Activated naive CD4-positive, alpha-beta T cell (primary cell): Measurements from ENCODE around the gene EPB41L2.
A peak's percentile ranks its signal among the peaks of the same experiment; 100 is the strongest.

Experiments used
- DNase-seq, 4 experiments: peaks; one replicate each; lab custom pipeline; 2025; lab: John Stamatoyannopoulos, UW

EPB41L2 gene

GRCh38 chr6:130865793-130866192 is 197.3 kb downstream of the EPB41L2 start:
- no peak for DNase-seq

- no peak for DNase-seq
These were observed 198.7 kb downstream of the EPB41L2 start for GRCh38 chr6:130864344-130864743.

GRCh38 chr6:130863415-130864230 is 199.4 kb downstream of the EPB41L2 start:
- DNase-seq = no peak

- DNase-seq = no peak
These were observed 200.7 kb downstream of the EPB41L2 start for GRCh38 chr6:130862370-130862769.

- DNase-seq = no peak
These were observed 203.7 kb downstream of the EPB41L2 start for GRCh38 chr6:130859161-130859867.

GRCh38 chr6:130858498-130859160 is 204.4 kb downstream of the EPB41L2 start:
- DNase-seq = no peak

- DNase-seq = no peak
These were observed 205.0 kb downstream of the EPB41L2 start for GRCh38 chr6:130858054-130858453.

- DNase-seq = no peak
These were observed 209.4 kb downstream of the EPB41L2 start for GRCh38 chr6:130853555-130854183.

GRCh38 chr6:130852844-130853554 is 210.0 kb downstream of the EPB41L2 start:
- DNase-seq = no peak

GRCh38 chr6:130851026-130851425 is 212.0 kb downstream of the EPB41L2 start:
- DNase-seq = no peak

- no peak for DNase-seq
These were observed 213.5 kb downstream of the EPB41L2 start for GRCh38 chr6:130849594-130849993.

GRCh38 chr6:130848945-130849344 is 214.1 kb downstream of the EPB41L2 start:
- DNase-seq = peak in 1 of 4 experiments; percentile 3

GRCh38 chr6:130847001-130847910 is 215.8 kb downstream of the EPB41L2 start:
- DNase-seq = no peak

- no peak for DNase-seq
These were observed 216.5 kb downstream of the EPB41L2 start for GRCh38 chr6:130846501-130846900.

- no peak for DNase-seq
These were observed 219.3 kb downstream of the EPB41L2 start for GRCh38 chr6:130843575-130844320.

GRCh38 chr6:130841128-130841728 is 221.8 kb downstream of the EPB41L2 start:
- DNase-seq = no peak

- DNase-seq = no peak
These were observed 223.0 kb downstream of the EPB41L2 start for GRCh38 chr6:130840050-130840449.

GRCh38 chr6:130839379-130839778 is 223.7 kb downstream of the EPB41L2 start:
- no peak for DNase-seq

- DNase-seq = no peak
These were observed 224.1 kb downstream of the EPB41L2 start for GRCh38 chr6:130838951-130839350.
